Stimulated activated naive CD8-positive, alpha-beta T cell treated with anti-CD3 and anti-CD28 coated beads, Interleukin-15, Interleukin-2, amounts not matched to agents 100 ng/mL and 50 ng/mL, for 24 hours (primary cell): Measurements from ENCODE around the gene TNIK.

Source experiments
- H3K27ac Mint-ChIP-seq: one replicate; pipeline ENCODE4 v1.8.0; 2021; ENCODE audit warnings: mild to moderate bottlenecking, mixed read lengths
- H3K27me3 Mint-ChIP-seq: one replicate; pipeline ENCODE4 v1.8.0; 2021; ENCODE audit warnings: mixed read lengths
- H3K36me3 Mint-ChIP-seq: one replicate; pipeline ENCODE4 v1.8.0; 2021; ENCODE audit warnings: low read depth, mixed read lengths
- H3K4me1 Mint-ChIP-seq: one replicate; pipeline ENCODE4 v1.8.0; 2021; ENCODE audit warnings: low read depth, mixed read lengths
- H3K4me3 Mint-ChIP-seq: one replicate; pipeline ENCODE4 v1.8.0; 2021; ENCODE audit warnings: mild to moderate bottlenecking, mixed read lengths
- H3K9me3 Mint-ChIP-seq: one replicate; pipeline ENCODE4 v1.8.0; 2021; ENCODE audit warnings: mixed read lengths

Gene TNIK

DNA sequence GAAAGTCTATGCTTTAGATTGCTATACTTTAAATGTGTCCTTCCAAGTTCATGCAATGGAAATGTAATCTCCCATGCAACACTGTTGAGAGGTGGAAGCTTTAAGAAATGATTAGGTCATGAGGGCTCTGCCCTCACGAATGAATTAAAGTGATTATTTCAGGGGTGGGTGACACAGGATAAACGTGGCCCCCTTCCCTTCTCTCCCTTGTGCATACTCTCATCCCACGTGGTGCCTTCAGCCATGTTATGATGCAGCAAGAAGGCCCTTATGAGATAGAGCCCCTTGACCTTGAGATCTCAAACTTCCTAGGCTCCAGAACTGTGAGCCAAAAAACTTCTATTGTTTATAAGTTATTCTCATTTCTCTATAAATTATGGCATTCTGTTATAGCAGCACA lies 183.3 kb downstream of the TNIK start:
- H3K9me3 Mint-ChIP-seq = no peaks in the 10 kb centered on the region
- no peaks in the 10 kb centered on the region for H3K27me3 Mint-ChIP-seq
- H3K27ac Mint-ChIP-seq = no peak overlapping the region
- peaks cover 9% of the 10 kb centered on the region for H3K36me3 Mint-ChIP-seq
- H3K4me1 Mint-ChIP-seq = peaks cover 51% of the 10 kb centered on the region
- no peak overlapping the region for H3K4me3 Mint-ChIP-seq

DNA sequence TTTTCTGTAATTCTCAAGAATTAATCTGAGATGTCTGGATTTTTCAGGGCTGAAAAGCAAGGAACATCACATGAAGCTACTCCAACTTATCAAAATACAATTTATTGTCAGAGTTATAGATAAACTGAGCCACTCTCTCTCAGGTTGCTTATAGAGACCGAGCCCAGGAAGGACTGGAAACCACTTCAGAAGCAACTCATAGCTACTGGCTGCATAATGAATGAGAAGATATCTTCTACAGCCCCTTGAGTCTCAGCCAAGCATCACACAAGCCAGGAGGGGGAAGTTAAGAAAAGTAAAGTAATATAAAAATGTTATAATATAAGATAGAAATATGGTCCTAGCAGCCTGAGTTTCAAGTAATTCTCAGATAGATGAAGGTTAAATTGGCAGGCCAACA lies 186.0 kb downstream of the TNIK start:
- H3K27me3 Mint-ChIP-seq = no peaks in the 10 kb centered on the region
- peaks cover 9% of the 10 kb centered on the region for H3K36me3 Mint-ChIP-seq
- H3K27ac Mint-ChIP-seq = no peak overlapping the region
- H3K4me1 Mint-ChIP-seq = peaks cover 66% of the 10 kb centered on the region
- H3K4me3 Mint-ChIP-seq = no peak overlapping the region
- H3K9me3 Mint-ChIP-seq = no peaks in the 10 kb centered on the region

DNA sequence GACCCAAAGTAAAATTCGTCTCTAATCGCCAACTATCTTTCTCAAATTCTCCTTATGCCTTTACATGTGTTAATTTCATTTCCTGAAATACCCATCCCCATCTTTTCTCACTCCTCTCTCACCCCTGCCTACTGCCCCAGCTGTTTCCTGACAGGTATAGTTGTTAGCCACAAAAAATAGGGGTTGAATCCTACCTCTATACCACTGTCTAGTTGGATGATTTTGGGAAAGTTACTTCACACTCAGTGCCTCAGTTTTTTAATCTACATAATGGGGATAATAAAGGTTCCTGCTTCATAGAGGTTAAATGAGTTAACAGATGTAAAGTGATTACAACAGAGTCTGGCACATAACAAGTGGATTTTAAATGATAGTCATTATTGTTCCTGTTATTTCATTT lies 189.7 kb downstream of the TNIK start:
- H3K27me3 Mint-ChIP-seq = no peaks in the 10 kb centered on the region
- H3K27ac Mint-ChIP-seq = no peak overlapping the region
- H3K9me3 Mint-ChIP-seq = no peaks in the 10 kb centered on the region
- peak overlapping the region; percentile 1 for H3K4me3 Mint-ChIP-seq
- peaks cover 9% of the 10 kb centered on the region for H3K36me3 Mint-ChIP-seq
- peaks cover 74% of the 10 kb centered on the region for H3K4me1 Mint-ChIP-seq

DNA sequence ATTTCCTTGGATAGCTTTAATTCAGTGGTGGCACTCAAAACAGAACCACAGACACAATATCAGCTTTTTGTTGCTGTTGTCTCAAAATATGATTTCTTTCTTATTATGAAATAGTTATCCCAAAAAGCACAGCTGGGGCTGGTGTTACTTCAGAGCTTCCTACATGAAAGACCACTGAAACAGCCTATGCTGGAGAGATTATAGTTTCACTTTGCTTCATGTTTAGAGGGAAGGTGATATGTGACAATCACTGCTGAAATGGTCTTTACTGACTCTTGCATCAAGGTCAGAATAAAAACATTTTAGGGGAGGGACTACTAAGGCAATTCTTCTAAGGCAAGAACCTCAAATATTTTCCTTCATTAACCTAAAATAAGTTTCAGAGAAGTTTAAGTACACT lies 190.7 kb downstream of the TNIK start:
- peaks cover 77% of the 10 kb centered on the region for H3K4me1 Mint-ChIP-seq
- peaks cover 5% of the 10 kb centered on the region for H3K36me3 Mint-ChIP-seq
- peak overlapping the region; percentile 45 for H3K4me3 Mint-ChIP-seq
- H3K27me3 Mint-ChIP-seq = no peaks in the 10 kb centered on the region
- H3K27ac Mint-ChIP-seq = peak overlapping the region; percentile 59
- no peaks in the 10 kb centered on the region for H3K9me3 Mint-ChIP-seq

DNA sequence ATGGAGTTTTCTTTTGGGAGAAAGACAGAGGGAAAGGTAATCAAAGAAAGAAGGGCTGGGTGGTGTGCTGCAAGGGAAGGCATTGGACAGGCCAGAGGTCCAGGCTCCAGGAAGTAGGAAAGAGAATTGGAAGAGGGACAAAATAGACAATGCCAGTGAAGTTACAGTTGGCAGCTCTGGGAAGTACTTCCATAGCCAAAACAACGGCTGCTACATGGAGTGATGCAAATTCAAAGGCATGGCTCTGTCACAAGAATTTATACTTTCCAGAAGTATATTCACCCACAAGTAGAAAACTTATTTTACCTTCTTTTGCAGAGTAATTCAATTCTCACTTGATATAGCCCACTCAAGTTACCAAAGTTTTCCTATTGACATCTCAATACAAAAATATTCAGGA lies 191.5 kb downstream of the TNIK start:
- Mint-ChIP-seq H3K9me3 (no peaks in the 10 kb centered on the region), H3K4me1 (peaks cover 70% of the 10 kb centered on the region), H3K27ac (no peak overlapping the region), H3K4me3 (no peak overlapping the region), H3K27me3 (no peaks in the 10 kb centered on the region), H3K36me3 (peaks cover 5% of the 10 kb centered on the region)

DNA sequence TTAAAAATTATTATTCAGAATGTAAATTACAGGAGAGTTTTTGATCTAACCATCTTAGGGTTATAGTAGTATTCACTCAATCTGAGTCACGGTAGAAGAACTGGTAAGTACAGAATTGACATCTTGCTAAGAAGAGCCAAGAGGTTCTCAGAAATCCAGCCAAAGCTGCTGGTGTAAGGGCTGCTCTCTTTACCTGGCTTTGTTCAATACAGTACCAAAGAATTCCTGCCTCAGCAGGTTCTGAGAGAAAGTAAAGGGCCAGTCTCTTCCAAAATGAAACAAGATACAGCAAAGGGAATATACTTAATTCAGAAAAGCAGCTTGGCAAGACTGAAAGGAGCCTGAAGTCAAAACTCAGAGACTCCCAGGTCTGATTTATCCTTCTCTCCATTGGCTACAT lies 193.1 kb downstream of the TNIK start:
- Mint-ChIP-seq H3K4me3 (peak overlapping the region; percentile 45), H3K4me1 (peaks cover 84% of the 10 kb centered on the region), H3K27ac (no peak overlapping the region)

DNA sequence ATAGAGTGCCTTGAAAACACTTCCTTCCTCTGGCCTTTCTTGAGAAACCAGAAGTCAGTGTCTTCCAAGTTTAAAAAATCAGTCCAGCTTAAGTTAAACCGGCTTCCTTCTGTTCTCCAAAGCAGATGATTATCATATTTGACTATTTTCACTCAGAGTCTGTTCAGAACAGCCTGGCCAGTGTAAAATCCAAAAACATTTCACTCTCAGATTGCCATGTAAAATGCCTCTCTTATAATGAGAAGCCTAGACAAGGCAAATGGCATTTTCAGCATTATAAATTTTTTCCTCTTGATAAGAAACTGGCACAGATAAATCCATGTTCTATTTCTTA lies 193.5 kb downstream of the TNIK start:
- Mint-ChIP-seq H3K9me3 (no peaks in the 10 kb centered on the region), H3K4me1 (peaks cover 87% of the 10 kb centered on the region), H3K27me3 (no peaks in the 10 kb centered on the region), H3K36me3 (no peaks in the 10 kb centered on the region), H3K27ac (peak overlapping the region; percentile 23), H3K4me3 (peak overlapping the region; percentile 45)

More for the DNA sequence above, 193.1 kb downstream of the TNIK start:
- Mint-ChIP-seq H3K9me3 (no peaks in the 10 kb centered on the region), H3K27me3 (no peaks in the 10 kb centered on the region), H3K36me3 (no peaks in the 10 kb centered on the region)

DNA sequence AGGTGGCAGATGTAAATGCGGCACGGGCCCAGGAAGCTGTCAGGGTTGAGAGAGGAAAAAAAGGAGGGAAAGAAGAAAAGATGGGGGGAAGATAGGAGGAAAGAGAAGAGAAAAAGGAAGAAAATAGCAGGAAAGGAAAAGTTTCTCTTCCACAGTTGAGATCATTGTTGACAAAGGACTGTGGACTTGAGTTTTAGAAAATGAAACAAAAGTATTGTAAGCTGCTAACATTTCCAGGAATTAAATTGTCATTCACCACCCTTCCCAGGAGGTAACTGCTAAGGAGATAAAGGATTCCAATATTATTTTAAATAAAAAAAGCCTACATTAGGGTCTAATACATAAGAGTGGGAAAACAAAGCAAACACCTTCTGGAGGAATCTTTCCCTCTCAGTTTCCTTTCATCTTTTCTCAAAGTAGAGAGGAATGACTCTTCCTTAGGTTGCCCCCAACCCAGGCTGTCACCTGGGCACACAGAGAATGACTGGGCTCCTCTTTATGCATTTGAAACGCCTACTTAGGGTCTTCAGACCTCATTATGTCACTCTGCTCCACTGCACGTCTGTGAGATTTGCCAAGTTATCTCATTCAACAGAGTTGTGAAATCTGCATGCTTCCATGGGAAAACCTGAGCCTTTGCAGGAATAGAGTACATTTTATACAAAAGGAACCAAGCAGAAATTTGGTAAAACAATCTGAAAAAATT lies 194.0 kb downstream of the TNIK start:
- H3K27me3 Mint-ChIP-seq = no peaks in the 10 kb centered on the region
- no peaks in the 10 kb centered on the region for H3K36me3 Mint-ChIP-seq
- H3K4me1 Mint-ChIP-seq = peaks cover 90% of the 10 kb centered on the region
- no peaks in the 10 kb centered on the region for H3K9me3 Mint-ChIP-seq
- H3K4me3 Mint-ChIP-seq = peak overlapping the region; percentile 69
- peak overlapping the region; percentile 76 for H3K27ac Mint-ChIP-seq

DNA sequence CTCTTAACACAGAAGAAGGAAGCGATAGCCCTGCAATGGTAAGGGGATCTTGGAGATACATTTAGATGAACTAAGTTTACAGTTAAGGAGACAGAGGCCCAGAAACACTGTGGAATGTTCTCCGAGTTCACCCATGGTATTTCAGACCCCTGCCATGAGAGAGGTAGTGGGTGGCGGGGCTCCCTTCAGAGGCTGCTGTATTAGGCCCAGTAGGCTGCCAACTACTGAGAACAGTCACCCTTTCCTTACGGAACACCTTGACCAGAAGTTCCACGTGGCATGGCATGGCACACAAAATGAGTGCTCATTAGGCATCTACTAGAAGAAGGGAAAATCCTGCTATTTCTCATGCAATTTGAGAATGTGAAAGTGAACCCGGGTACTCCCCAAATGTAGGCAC lies 195.4 kb downstream of the TNIK start:
- no peaks in the 10 kb centered on the region for H3K36me3 Mint-ChIP-seq
- no peak overlapping the region for H3K27ac Mint-ChIP-seq
- no peak overlapping the region for H3K4me3 Mint-ChIP-seq
- no peaks in the 10 kb centered on the region for H3K9me3 Mint-ChIP-seq
- no peaks in the 10 kb centered on the region for H3K27me3 Mint-ChIP-seq
- peaks cover 87% of the 10 kb centered on the region for H3K4me1 Mint-ChIP-seq

DNA sequence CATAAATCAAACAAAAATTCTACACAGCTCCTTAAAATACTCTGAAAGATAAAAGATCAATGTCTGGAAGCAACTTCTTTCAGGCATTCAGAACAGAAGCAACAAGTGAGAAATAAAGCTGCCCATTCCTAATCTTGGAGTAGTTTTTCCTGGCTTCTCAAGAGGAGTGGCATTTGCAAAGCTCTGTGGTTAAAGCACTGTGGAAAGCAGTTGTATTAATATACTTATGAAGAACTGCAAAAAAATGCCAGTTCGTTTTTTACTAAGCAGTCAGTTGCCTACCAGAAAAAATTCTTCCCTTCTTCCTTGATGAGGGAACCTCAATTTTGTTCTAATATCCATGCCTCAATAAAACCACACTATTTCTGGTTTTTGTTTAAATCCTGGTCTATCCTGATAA lies 197.8 kb downstream of the TNIK start:
- no peak overlapping the region for H3K27ac Mint-ChIP-seq
- no peaks in the 10 kb centered on the region for H3K36me3 Mint-ChIP-seq
- no peaks in the 10 kb centered on the region for H3K9me3 Mint-ChIP-seq
- no peak overlapping the region for H3K4me3 Mint-ChIP-seq
- H3K4me1 Mint-ChIP-seq = peaks cover 81% of the 10 kb centered on the region
- no peaks in the 10 kb centered on the region for H3K27me3 Mint-ChIP-seq

DNA sequence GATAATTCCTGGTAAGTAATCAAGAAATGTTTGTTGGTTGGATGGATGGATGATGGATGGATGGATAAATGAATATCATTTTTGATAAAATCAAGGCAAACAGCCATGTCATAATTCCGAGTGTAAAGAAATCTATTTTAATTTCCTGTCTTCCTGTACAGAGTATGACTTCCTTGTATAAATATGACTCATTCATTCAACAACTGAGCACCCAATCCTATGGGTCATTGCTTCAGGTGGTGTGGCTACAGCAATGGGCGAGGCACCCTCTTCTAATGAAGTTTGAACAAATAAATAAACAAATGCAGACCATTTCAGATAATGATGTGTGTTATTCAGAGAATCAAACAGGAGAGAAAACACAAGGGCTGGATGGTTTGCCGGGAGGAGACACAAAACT lies 198.7 kb downstream of the TNIK start:
- peaks cover 81% of the 10 kb centered on the region for H3K4me1 Mint-ChIP-seq
- H3K27ac Mint-ChIP-seq = peak overlapping the region; percentile 53
- H3K9me3 Mint-ChIP-seq = no peaks in the 10 kb centered on the region

DNA sequence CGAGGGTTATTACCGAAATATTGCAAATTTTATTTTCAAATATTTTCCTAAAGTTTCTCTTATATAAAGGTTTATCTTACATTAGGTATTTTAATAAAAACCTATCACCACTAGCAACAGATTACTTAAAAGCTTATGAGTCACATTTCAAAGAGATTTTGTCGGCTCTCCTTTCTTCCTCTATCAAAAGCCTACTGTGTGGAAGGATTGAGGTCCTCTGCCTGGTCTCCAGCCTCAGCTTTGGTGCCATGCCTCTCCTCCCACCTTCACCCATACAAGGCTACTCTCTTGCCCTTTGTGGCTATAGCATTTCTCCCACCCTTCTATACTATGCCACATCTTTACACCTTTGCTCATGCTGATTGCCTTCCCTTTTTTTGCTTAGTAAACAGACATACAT lies 199.3 kb downstream of the TNIK start:
- H3K36me3 Mint-ChIP-seq = no peaks in the 10 kb centered on the region
- H3K27ac Mint-ChIP-seq = peak overlapping the region; percentile 53
- no peak overlapping the region for H3K4me3 Mint-ChIP-seq
- H3K9me3 Mint-ChIP-seq = no peaks in the 10 kb centered on the region
- H3K4me1 Mint-ChIP-seq = peaks cover 81% of the 10 kb centered on the region
- H3K27me3 Mint-ChIP-seq = no peaks in the 10 kb centered on the region

More for the DNA sequence above, 198.7 kb downstream of the TNIK start:
- Mint-ChIP-seq H3K36me3 (no peaks in the 10 kb centered on the region), H3K27me3 (no peaks in the 10 kb centered on the region), H3K4me3 (no peak overlapping the region)

DNA sequence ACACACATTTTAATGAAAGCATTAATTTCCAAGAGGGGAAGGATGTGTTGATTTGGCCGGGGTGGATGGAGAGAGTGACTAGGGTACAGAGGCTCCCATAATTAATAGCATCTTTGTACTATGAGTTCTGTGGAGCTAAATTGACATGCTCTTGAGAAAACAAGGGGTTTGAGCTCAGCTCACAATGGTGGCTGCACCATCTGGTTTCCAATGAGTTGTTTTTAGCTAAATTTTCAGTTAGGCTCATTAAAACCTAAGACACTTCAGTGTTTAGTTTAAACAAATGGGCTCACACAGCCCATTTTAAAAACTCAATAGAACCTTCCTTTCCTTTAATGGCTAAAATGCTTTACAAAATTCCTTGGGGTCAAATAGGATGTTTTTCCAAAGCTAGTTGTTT lies 199.7 kb downstream of the TNIK start:
- no peak overlapping the region for H3K4me3 Mint-ChIP-seq

DNA sequence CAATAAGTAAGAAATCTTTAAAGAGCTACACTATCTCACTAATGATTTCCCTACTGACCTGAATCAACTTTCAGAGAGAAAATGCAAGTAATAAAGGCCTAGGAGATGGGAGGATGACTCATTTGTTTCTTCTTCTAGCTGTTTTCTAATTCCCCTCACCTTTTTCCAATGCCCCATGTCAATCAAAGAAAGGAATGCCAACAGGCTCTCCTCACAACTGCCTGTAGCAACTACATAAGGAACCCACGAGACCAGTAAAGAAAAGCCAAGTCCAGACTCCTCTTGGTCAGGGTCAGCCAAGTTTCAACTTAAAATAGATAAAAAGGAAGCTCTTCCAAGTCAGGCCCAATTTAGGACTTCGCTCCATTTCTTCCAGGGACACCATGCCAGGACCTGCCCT lies 201.9 kb downstream of the TNIK start:
- Mint-ChIP-seq H3K27ac (peak overlapping the region; percentile 74), H3K27me3 (no peaks in the 10 kb centered on the region), H3K36me3 (no peaks in the 10 kb centered on the region), H3K9me3 (no peaks in the 10 kb centered on the region), H3K4me1 (peaks cover 89% of the 10 kb centered on the region), H3K4me3 (no peak overlapping the region)

More for the DNA sequence above, 199.7 kb downstream of the TNIK start:
- no peaks in the 10 kb centered on the region for H3K9me3 Mint-ChIP-seq
- no peak overlapping the region for H3K27ac Mint-ChIP-seq
- no peaks in the 10 kb centered on the region for H3K36me3 Mint-ChIP-seq
- no peaks in the 10 kb centered on the region for H3K27me3 Mint-ChIP-seq
- H3K4me1 Mint-ChIP-seq = peaks cover 81% of the 10 kb centered on the region

DNA sequence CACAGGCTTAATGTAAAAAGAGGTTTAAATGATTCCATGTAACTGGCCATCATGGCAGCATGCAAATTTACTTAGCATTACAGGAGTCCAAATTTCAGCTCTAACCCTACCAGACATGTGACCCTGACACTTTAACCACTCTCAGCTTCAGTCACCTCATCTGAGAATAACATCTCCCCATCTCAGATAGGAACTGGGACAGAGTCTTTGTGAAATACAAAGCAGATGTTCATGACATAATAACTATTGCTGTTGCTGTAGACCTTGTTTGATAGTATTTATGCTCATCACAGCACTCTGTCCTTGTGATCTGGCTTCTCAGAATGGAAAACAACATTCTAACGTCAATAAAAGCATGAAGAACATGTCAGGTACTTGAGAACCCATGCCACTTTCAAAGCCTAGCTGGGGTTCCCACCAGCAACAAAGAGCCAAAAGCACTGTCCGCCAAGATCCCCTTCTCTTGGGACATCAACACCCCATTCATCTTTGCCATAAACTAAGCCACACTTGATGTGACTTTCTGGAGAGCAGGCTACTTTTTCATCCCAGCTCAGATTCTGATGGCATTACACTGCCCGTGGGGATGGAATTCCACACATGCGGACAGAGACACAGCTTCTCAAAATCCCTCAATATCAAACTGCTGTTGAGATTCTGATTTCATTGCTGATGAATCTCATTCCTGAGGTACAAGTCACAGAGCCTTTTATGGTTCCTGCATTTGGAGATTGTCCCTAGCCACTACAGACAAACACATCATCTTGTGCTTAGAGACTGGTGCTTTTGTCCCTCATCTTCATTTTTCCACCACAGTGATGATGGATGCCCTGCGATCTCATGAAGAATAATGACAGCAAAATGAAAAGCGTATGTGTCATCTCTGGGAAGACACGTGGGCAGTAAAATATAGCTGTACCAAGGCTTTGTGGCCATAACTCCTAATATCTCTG lies 202.7 kb downstream of the TNIK start:
- Mint-ChIP-seq H3K36me3 (peaks cover 2% of the 10 kb centered on the region), H3K4me3 (peak overlapping the region; percentile 21), H3K4me1 (peaks cover 88% of the 10 kb centered on the region), H3K9me3 (no peaks in the 10 kb centered on the region), H3K27me3 (no peaks in the 10 kb centered on the region), H3K27ac (peak overlapping the region; percentile 93)
